Mesendoderm (in vitro differentiated cells): ENCODE results near the gene FAM72D.
"Not testable (repeated sequence)": the region's sequence is repeated elsewhere in the genome, so short reads cannot be mapped to it uniquely, and the experiment has no call there.

Source experiments
- DNase-seq: peaks from one replicate; pipeline ENCODE4 v3.0.0; 2013
- H2AK5ac ChIP-seq: 2 replicates; pipeline ENCODE4 v1.6.1; 2013; ENCODE audit warnings: low read length, inconsistent platforms
- H2BK120ac ChIP-seq: 2 replicates; pipeline ENCODE4 v1.6.1; 2013; ENCODE audit warnings: low read depth, mild to moderate bottlenecking, low read length, moderate library complexity, mixed read lengths
- H2BK15ac ChIP-seq: replicated peaks from 2 replicates; pipeline ENCODE4 v1.6.1; 2013; ENCODE audit warnings: low read depth, mild to moderate bottlenecking, moderate library complexity
- H2BK5ac ChIP-seq: 2 replicates; pipeline ENCODE4 v1.6.1; 2013; ENCODE audit warnings: low read length, inconsistent platforms
- H3K18ac ChIP-seq: 2 replicates; pipeline ENCODE4 v1.6.1; 2013; ENCODE audit warnings: mild to moderate bottlenecking, low read length, mixed read lengths
- H3K23ac ChIP-seq: one replicate; pipeline ENCODE4 v1.6.1; 2013; ENCODE audit warnings: low read length
- H3K27ac ChIP-seq: 2 replicates; pipeline ENCODE4 v1.5.1; 2013; ENCODE audit warnings: low read depth, mild to moderate bottlenecking, inconsistent platforms, low read length, moderate library complexity
- H3K27me3 ChIP-seq: 2 replicates; pipeline ENCODE4 v1.6.1; 2013; ENCODE audit warnings: low read length, control low read depth, mild to moderate bottlenecking, inconsistent platforms; ENCODE audit not compliant: insufficient read depth, poor library complexity
- H3K36me3 ChIP-seq: 2 replicates; pipeline ENCODE4 v1.6.1; 2013; ENCODE audit warnings: low read length, inconsistent platforms; ENCODE audit not compliant: control insufficient read depth, insufficient read depth
- H3K4ac ChIP-seq: one replicate; pipeline ENCODE4 v1.6.1; 2013; ENCODE audit warnings: low read depth, mild to moderate bottlenecking, low read length, moderate library complexity
- H3K4me1 ChIP-seq: 2 replicates; pipeline ENCODE4 v1.6.1; 2013; ENCODE audit warnings: low read depth, low read length, inconsistent platforms; ENCODE audit not compliant: control insufficient read depth
- H3K4me2 ChIP-seq: 2 replicates; pipeline ENCODE4 v1.6.1; 2013; ENCODE audit warnings: low read length
- H3K4me3 ChIP-seq: 2 replicates; pipeline ENCODE4 v1.5.1; 2013; ENCODE audit warnings: mild to moderate bottlenecking, low read length
- H3K56ac ChIP-seq: one replicate; pipeline ENCODE4 v1.6.1; 2013; ENCODE audit warnings: low read length
- H3K79me1 ChIP-seq: 2 replicates; pipeline ENCODE4 v1.6.1; 2013; ENCODE audit warnings: low read length, inconsistent platforms
- H3K79me2 ChIP-seq: 2 replicates; pipeline ENCODE4 v1.6.1; 2013; ENCODE audit warnings: mild to moderate bottlenecking, low read length; ENCODE audit not compliant: control insufficient read depth, insufficient read depth
- H3K9ac ChIP-seq: 2 replicates; pipeline ENCODE4 v1.6.1; 2013; ENCODE audit warnings: low read length, inconsistent platforms
- H4K5ac ChIP-seq: one replicate; pipeline ENCODE4 v1.6.1; 2013; ENCODE audit warnings: low read length
- H4K8ac ChIP-seq: one replicate; pipeline ENCODE4 v1.6.1; 2013; ENCODE audit warnings: low read depth, mild to moderate bottlenecking, control low read depth, low read length, moderate library complexity
- WGBS: extraction: QIAGEN DNeasy Blood & Tissue Kit; methylation state at CpG from one replicate; pipeline ENCODE4 v1.1.7; 2013; ENCODE audit warnings: low lambda C conversion rate, missing lambda C conversion rate; ENCODE audit not compliant: insufficient coverage; ENCODE audit errors: extremely low coverage; 5-methylcytosine and 5-hydroxymethylcytosine counted together

FAM72D gene

GRCh38 chr1:145066486-145066885 is 29.3 kb upstream of the FAM72D start:
- H3K4me3 ChIP-seq, H2BK120ac ChIP-seq, H3K23ac ChIP-seq, H4K8ac ChIP-seq, H2BK5ac ChIP-seq, H3K4ac ChIP-seq, H3K79me1 ChIP-seq, H3K4me2 ChIP-seq, H3K56ac ChIP-seq, H3K4me1 ChIP-seq, H4K5ac ChIP-seq, H3K18ac ChIP-seq, H3K27ac ChIP-seq, H3K79me2 ChIP-seq, DNase-seq, H3K27me3 ChIP-seq, H2BK15ac ChIP-seq, H3K36me3 ChIP-seq, H3K9ac ChIP-seq, H2AK5ac ChIP-seq: not testable (repeated sequence)
- no CpG with 5 or more reads among the region's 10 CpGs for WGBS

- no CpG with 5 or more reads among the region's 6 CpGs for WGBS
- not testable (repeated sequence) for H3K9ac ChIP-seq
Measured at GRCh38 chr1:145071569-145071968, 24.2 kb upstream of the FAM72D start.

GRCh38 chr1:145074021-145074559 is 21.7 kb upstream of the FAM72D start:
- H2BK15ac ChIP-seq, H4K5ac ChIP-seq, DNase-seq, H2BK5ac ChIP-seq, H3K56ac ChIP-seq, H3K79me1 ChIP-seq, H3K4me3 ChIP-seq, H3K27me3 ChIP-seq, H4K8ac ChIP-seq, H3K4ac ChIP-seq, H3K79me2 ChIP-seq, H2BK120ac ChIP-seq, H3K36me3 ChIP-seq, H2AK5ac ChIP-seq, H3K9ac ChIP-seq, H3K18ac ChIP-seq, H3K23ac ChIP-seq, H3K4me1 ChIP-seq, H3K4me2 ChIP-seq, H3K27ac ChIP-seq: not testable (repeated sequence)
- no CpG with 5 or more reads among the region's 6 CpGs for WGBS

More at GRCh38 chr1:145071569-145071968, 24.2 kb upstream of the FAM72D start:
- H3K56ac ChIP-seq, H3K4ac ChIP-seq, H2BK15ac ChIP-seq, H2BK120ac ChIP-seq, H3K4me1 ChIP-seq, H3K23ac ChIP-seq, H3K27ac ChIP-seq, H3K79me2 ChIP-seq, H3K27me3 ChIP-seq, H2AK5ac ChIP-seq, H3K36me3 ChIP-seq, H4K5ac ChIP-seq, H2BK5ac ChIP-seq, H3K4me2 ChIP-seq, DNase-seq, H3K18ac ChIP-seq, H4K8ac ChIP-seq, H3K79me1 ChIP-seq, H3K4me3 ChIP-seq: not testable (repeated sequence)

- H3K27ac ChIP-seq, H3K4ac ChIP-seq, H3K79me2 ChIP-seq, H4K5ac ChIP-seq, H3K56ac ChIP-seq, H3K23ac ChIP-seq, H3K18ac ChIP-seq, H3K9ac ChIP-seq, H2BK5ac ChIP-seq, H3K4me1 ChIP-seq, H2BK15ac ChIP-seq, H3K4me2 ChIP-seq, H2AK5ac ChIP-seq, H3K36me3 ChIP-seq, H2BK120ac ChIP-seq, H4K8ac ChIP-seq, H3K27me3 ChIP-seq, DNase-seq, H3K4me3 ChIP-seq, H3K79me1 ChIP-seq: not testable (repeated sequence)
- no CpG with 5 or more reads among the region's 3 CpGs for WGBS
Measured at GRCh38 chr1:145076877-145077276, 18.9 kb upstream of the FAM72D start.

GRCh38 chr1:145077872-145078786 is 17.6 kb upstream of the FAM72D start:
- DNase-seq, H3K4me2 ChIP-seq, H2BK5ac ChIP-seq, H3K79me1 ChIP-seq, H3K9ac ChIP-seq, H3K4ac ChIP-seq, H2BK15ac ChIP-seq, H2BK120ac ChIP-seq, H3K56ac ChIP-seq, H3K27me3 ChIP-seq, H3K79me2 ChIP-seq, H3K4me3 ChIP-seq, H3K23ac ChIP-seq, H3K18ac ChIP-seq, H2AK5ac ChIP-seq, H3K36me3 ChIP-seq, H4K8ac ChIP-seq, H3K4me1 ChIP-seq, H3K27ac ChIP-seq, H4K5ac ChIP-seq: not testable (repeated sequence)
- no CpG with 5 or more reads among the region's 11 CpGs for WGBS
